ENCODE measurements around the gene MTARC2. TPM values are rescaled to one million over a fixed set of nuclear protein-coding genes. Genes with fewer than 3 reads are reported as not detected.
A peak's percentile ranks its signal among the peaks of the same experiment; 100 is the strongest.

The MTARC2 gene
- total and polyA plus RNA-seq, 8 donors = 41.2 to 84.3 (median 80.9) TPM

DNA sequence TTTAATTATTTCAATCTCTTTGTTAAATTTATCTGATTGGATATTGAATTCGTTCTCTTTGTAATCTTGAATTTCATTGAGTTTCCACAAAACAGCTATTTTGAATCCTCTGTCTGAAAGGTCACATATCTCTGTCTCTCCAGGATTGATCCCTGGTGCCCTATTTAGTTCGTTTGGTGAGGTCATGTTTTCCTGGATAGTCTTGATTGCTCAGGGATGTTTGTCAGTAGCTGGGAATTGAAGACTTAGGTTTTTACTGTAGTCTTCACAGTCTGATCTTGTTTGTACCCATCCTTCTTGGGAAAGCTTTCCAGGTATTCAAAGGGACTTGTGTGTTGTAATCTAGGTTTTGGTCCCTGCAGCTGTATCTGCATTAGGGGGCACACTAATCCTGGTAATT, 6.8 kb upstream of the MTARC2 start:
- intact Hi-C loops (cut with DNase I) = no loop called here
- TF ChIP-seq, protein P1, sequence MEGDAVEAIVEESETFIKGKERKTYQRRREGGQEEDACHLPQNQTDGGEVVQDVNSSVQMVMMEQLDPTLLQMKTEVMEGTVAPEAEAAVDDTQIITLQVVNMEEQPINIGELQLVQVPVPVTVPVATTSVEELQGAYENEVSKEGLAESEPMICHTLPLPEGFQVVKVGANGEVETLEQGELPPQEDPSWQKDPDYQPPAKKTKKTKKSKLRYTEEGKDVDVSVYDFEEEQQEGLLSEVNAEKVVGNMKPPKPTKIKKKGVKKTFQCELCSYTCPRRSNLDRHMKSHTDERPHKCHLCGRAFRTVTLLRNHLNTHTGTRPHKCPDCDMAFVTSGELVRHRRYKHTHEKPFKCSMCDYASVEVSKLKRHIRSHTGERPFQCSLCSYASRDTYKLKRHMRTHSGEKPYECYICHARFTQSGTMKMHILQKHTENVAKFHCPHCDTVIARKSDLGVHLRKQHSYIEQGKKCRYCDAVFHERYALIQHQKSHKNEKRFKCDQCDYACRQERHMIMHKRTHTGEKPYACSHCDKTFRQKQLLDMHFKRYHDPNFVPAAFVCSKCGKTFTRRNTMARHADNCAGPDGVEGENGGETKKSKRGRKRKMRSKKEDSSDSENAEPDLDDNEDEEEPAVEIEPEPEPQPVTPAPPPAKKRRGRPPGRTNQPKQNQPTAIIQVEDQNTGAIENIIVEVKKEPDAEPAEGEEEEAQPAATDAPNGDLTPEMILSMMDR (IDR thresholded peaks at IDR 0.05) = no peak
- no peaks in the 10 kb centered on the region for H3K9me3 ChIP-seq
- no peaks in the 10 kb centered on the region for H3K27me3 ChIP-seq
- no peak for DNase-seq
- no peak overlapping the region for H3K27ac ChIP-seq
- no peaks in the 10 kb centered on the region for H3K4me1 ChIP-seq
- H3K4me3 ChIP-seq = no peak overlapping the region
- no peaks in the 10 kb centered on the region for H3K36me3 ChIP-seq
- no peak for ATAC-seq

DNA sequence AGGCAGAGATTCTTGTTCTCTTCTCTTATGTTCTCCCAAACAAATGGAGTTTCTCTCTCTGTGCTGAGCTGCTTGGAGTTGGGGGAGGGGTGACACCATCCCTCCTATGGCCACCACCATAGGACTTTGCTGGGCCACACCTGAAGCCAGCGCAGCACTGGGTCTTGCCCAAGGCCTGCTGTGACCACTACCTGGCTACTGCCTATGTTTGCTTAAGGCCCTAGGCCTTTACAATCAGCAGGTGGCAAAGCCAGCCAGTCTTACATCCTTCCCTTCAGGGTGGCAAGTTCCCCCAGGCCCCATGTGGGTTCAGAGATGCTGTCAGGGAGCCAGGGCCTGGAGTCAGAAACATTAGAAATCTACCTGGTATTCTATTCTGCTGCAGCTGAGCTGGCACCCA, 6.3 kb upstream of the MTARC2 start:
- Histone ChIP-seq H3K27ac (no peak overlapping the region), H3K27me3 (no peaks in the 10 kb centered on the region), H3K4me3 (no peak overlapping the region), H3K9me3 (no peaks in the 10 kb centered on the region), H3K36me3 (no peaks in the 10 kb centered on the region), H3K4me1 (no peaks in the 10 kb centered on the region)
- TF ChIP-seq, protein P1 (IDR thresholded peaks at IDR 0.05) = no peak
- no peak for ATAC-seq
- intact Hi-C loops (cut with DNase I) = no loop called here
- no peak for DNase-seq

DNA sequence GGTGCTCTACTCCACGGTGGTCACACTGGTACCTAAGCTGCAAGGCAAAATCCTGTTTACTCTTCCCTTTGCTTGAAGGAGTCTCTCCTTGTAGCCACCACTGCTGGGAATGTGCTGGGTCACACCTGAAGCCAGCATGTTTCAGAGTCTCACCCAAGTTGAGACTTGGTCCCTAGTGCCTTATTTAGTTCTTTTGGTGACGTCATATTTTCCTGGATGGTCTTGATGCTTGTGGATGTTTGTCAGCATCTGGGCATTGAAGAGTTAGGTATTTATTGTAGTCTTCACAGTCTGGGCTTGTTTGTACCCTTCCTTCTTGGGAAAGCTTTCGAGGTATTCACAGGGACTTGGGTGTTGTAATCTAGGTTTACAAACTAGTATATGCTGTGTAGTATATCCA, 5.6 kb upstream of the MTARC2 start:
- Histone ChIP-seq H3K4me1 (peaks cover 1 to 2% of the 10 kb centered on the region in 2 donors), H3K27me3 (peaks cover 0 to 6% of the 10 kb centered on the region in 2 donors), H3K4me3 (no peak overlapping the region), H3K27ac (no peak overlapping the region), H3K36me3 (no peaks in the 10 kb centered on the region), H3K9me3 (no peaks in the 10 kb centered on the region)
- ATAC-seq (no peak), DNase-seq (no peak)
- intact Hi-C loops (cut with DNase I) = no loop called here
- TF ChIP-seq, protein P1 (IDR thresholded peaks at IDR 0.05) = no peak

DNA sequence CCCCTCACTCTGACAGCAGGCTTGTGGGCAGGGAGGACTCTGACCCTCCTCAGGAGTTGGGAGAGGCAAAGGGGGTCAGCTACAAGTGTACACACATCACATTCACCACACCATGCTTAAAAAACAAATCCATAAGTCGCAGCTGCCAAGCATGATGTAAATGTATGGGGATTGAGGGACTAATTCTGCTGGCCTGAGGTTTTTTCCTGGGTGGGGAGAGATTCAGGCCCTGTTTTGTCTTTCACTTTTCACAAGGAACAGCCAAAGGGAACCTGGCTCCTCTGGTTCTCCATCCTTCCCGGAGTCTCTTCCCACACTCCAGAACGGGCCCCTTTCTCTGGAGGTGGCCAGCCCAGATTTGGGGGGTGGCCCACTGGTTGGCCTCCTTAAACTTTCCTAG, 1.3 kb upstream of the MTARC2 start:
- TF ChIP-seq, protein P1 (IDR thresholded peaks at IDR 0.05) = no peak
- no peak for DNase-seq
- peaks cover 11 to 34% of the 10 kb centered on the region in 2 donors for H3K4me1 ChIP-seq
- no peak for ATAC-seq
- H3K27ac ChIP-seq = no peak overlapping the region
- no peaks in the 10 kb centered on the region for H3K9me3 ChIP-seq
- H3K36me3 ChIP-seq = no peaks in the 10 kb centered on the region
- no peak overlapping the region for H3K4me3 ChIP-seq
- peaks cover 0 to 24% of the 10 kb centered on the region in 2 donors for H3K27me3 ChIP-seq
- intact Hi-C loops (cut with DNase I) = no loop called here

DNA sequence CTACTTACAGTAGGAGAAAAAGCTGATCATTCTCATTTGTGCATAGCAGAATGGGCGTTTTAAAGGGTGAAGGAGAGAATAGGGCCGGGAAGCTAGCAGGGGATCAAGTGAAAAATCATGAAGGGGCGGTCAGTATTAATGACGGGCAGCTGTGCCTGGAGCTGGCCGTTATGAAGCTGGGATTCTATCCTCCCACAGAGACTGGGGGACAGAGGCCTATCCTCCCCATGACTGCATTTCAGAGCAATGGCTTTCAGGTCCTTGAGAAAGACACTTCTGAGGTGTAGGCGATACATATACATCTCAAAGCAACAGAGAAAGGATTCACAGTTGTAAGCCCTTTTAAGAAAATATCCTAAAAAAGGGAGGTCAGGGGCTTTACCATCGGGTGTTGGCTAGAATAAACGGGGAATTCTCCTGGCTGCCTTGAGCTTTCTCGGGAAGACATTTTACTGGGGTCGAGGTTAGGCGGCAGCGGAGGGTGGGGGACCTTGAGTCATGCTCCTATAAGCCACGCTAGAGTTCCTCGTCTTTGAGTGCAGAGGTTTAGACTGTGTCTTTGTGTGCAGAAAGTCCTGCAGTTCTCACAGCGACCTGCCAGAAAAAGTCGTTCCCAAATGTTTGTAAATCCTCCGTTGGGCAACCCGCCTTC, 559 bp upstream of the MTARC2 start:
- DNase-seq = no peak
- H3K9me3 ChIP-seq = no peaks in the 10 kb centered on the region
- peaks cover 0 to 24% of the 10 kb centered on the region in 2 donors for H3K27me3 ChIP-seq
- TF ChIP-seq, protein P1 (IDR thresholded peaks at IDR 0.05) = no peak
- H3K27ac ChIP-seq = peak overlapping the region; percentile 84 to 91
- ATAC-seq = peak; percentile 4
- intact Hi-C loops (cut with DNase I) = no loop called here
- H3K4me3 ChIP-seq = peak overlapping the region; percentile 65 to 66
- no peaks in the 10 kb centered on the region for H3K36me3 ChIP-seq
- peaks cover 11 to 35% of the 10 kb centered on the region in 2 donors for H3K4me1 ChIP-seq
